Glutamatergic neuron (in vitro differentiated cells): ENCODE results near the gene DIS3L. TPM values are rescaled to one million over a fixed set of nuclear protein-coding genes. Genes with fewer than 3 reads are reported as not detected.

ENCODE experiments used
- DNase-seq: peaks from one replicate; pipeline ENCODE4 v3.0.0; 2022
- H3K27ac Mint-ChIP-seq: one replicate; pipeline ENCODE4 v1.8.0; 2020; ENCODE audit warnings: mild to moderate bottlenecking, mixed read lengths, inconsistent platforms; ENCODE audit not compliant: unreplicated experiment
- H3K27me3 Mint-ChIP-seq: one replicate; pipeline ENCODE4 v1.8.0; 2020; ENCODE audit warnings: mild to moderate bottlenecking, moderate library complexity, mixed read lengths, inconsistent platforms; ENCODE audit not compliant: unreplicated experiment
- H3K36me3 Mint-ChIP-seq: one replicate; pipeline ENCODE4 v1.8.0; 2020; ENCODE audit warnings: mild to moderate bottlenecking, mixed read lengths, inconsistent platforms; ENCODE audit not compliant: unreplicated experiment
- H3K4me1 Mint-ChIP-seq: one replicate; pipeline ENCODE4 v1.8.0; 2020; ENCODE audit warnings: mild to moderate bottlenecking, low read depth, mixed read lengths, inconsistent platforms; ENCODE audit not compliant: unreplicated experiment
- H3K4me3 Mint-ChIP-seq: one replicate; pipeline ENCODE4 v1.8.0; 2020; ENCODE audit warnings: mild to moderate bottlenecking, mixed read lengths, inconsistent platforms; ENCODE audit not compliant: unreplicated experiment
- H3K9me3 Mint-ChIP-seq: one replicate; pipeline ENCODE4 v1.8.0; 2020; ENCODE audit warnings: mild to moderate bottlenecking, moderate library complexity, mixed read lengths, inconsistent platforms; ENCODE audit not compliant: unreplicated experiment
- CTCF ChIP-seq: fragments of 200-600 bp; sonication (generic); IDR thresholded peaks from one replicate; pipeline ENCODE4 v1.5.0; 2021; ENCODE audit not compliant: partially characterized antibody, unreplicated experiment
- total RNA-seq: library from RNA; stranded (reverse); fragmentation: NEBNext Ultra II Directional; extraction: Animal tissue kit (Norgen Biotek cat#: 25700); gene quantifications from one replicate; pipeline ENCODE4 v1.2.1, GENCODE V29; 2021; ENCODE audit not compliant: unreplicated experiment

The DIS3L gene
- total RNA-seq, 1 donor from 2014 or later = 6.0 TPM

GRCh38 chr15:66278056-66278455 lies 15.3 kb upstream of the DIS3L start:
- TF ChIP-seq CTCF = no peak
- Mint-ChIP-seq H3K9me3 (no peaks in the 10 kb centered on the region), H3K36me3 (peaks cover 4% of the 10 kb centered on the region), H3K27me3 (peaks cover 4% of the 10 kb centered on the region), H3K27ac (no peak overlapping the region), H3K4me3 (no peak overlapping the region), H3K4me1 (no peaks in the 10 kb centered on the region)
- no peak for DNase-seq

- no peak for DNase-seq
- H3K4me1 Mint-ChIP-seq = no peaks in the 10 kb centered on the region
- H3K27me3 Mint-ChIP-seq = peaks cover 4% of the 10 kb centered on the region
- H3K4me3 Mint-ChIP-seq = no peak overlapping the region
- TF ChIP-seq CTCF = no peak
- no peaks in the 10 kb centered on the region for H3K9me3 Mint-ChIP-seq
- H3K36me3 Mint-ChIP-seq = peaks cover 4% of the 10 kb centered on the region
- H3K27ac Mint-ChIP-seq = no peak overlapping the region
Measured at GRCh38 chr15:66278671-66279070, 14.7 kb upstream of the DIS3L start.

- peaks cover 4% of the 10 kb centered on the region for H3K36me3 Mint-ChIP-seq
- H3K27ac Mint-ChIP-seq = no peak overlapping the region
- H3K27me3 Mint-ChIP-seq = peaks cover 4% of the 10 kb centered on the region
- no peak for TF ChIP-seq CTCF
- H3K9me3 Mint-ChIP-seq = no peaks in the 10 kb centered on the region
- no peaks in the 10 kb centered on the region for H3K4me1 Mint-ChIP-seq
- no peak for DNase-seq
- no peak overlapping the region for H3K4me3 Mint-ChIP-seq
Measured at GRCh38 chr15:66284271-66284670, 9.1 kb upstream of the DIS3L start.

- TF ChIP-seq CTCF = no peak
- peaks cover 2% of the 10 kb centered on the region for H3K4me1 Mint-ChIP-seq
- peaks cover 4% of the 10 kb centered on the region for H3K27me3 Mint-ChIP-seq
- no peaks in the 10 kb centered on the region for H3K9me3 Mint-ChIP-seq
- no peak for DNase-seq
- H3K27ac Mint-ChIP-seq = no peak overlapping the region
- peaks cover 4% of the 10 kb centered on the region for H3K36me3 Mint-ChIP-seq
- H3K4me3 Mint-ChIP-seq = no peak overlapping the region
Measured at GRCh38 chr15:66285533-66286280, 7.7 kb upstream of the DIS3L start.

GRCh38 chr15:66287461-66288057 lies 5.8 kb upstream of the DIS3L start:
- H3K4me1 Mint-ChIP-seq = peaks cover 2% of the 10 kb centered on the region
- H3K9me3 Mint-ChIP-seq = no peaks in the 10 kb centered on the region
- TF ChIP-seq CTCF = peak; percentile 77
- peaks cover 2% of the 10 kb centered on the region for H3K27me3 Mint-ChIP-seq
- no peak overlapping the region for H3K4me3 Mint-ChIP-seq
- no peak for DNase-seq
- no peaks in the 10 kb centered on the region for H3K36me3 Mint-ChIP-seq
- no peak overlapping the region for H3K27ac Mint-ChIP-seq
